Tibial artery (tissue), 4 donors: ENCODE results near the gene ARL15.

ENCODE experiments used
- DNase-seq, 2 donors: peaks; one replicate each; pipeline ENCODE4 v3.0.0-alpha.2; 2019
- H3K27ac ChIP-seq, 2 donors: fragments of 200-600 bp; sonication (generic) in 1 of 2; 1 replicate in 1 of 2; 2 replicates in 1 of 2; pipeline ENCODE4 v1.5.1; 2018 to 2019; ENCODE audit warnings: mild to moderate bottlenecking in 1 of 2
- H3K27me3 ChIP-seq, 2 donors: fragments of 200-600 bp; sonication (generic) in 1 of 2; one replicate each; pipeline versions ENCODE4 v1.5.1 to v1.6.0; 2016 to 2019
- H3K36me3 ChIP-seq, 3 donors: fragments of 200-600 bp; sonication (generic) in 2 of 3; one replicate each; pipeline ENCODE4 v1.5.1; 2016 to 2019; ENCODE audit warnings: mild to moderate bottlenecking in 2 of 3
- H3K4me1 ChIP-seq, 4 donors: fragments of 200-600 bp; sonication (generic) in 2 of 4; 1 replicate in 3 of 4; 2 replicates in 1 of 4; pipeline ENCODE4 v1.5.1; 2016 to 2019
- H3K4me3 ChIP-seq, 2 donors: fragments of 200-600 bp; sonication (generic) in 1 of 2; 1 replicate in 1 of 2; 2 replicates in 1 of 2; pipeline ENCODE4 v1.5.1; 2018 to 2019; ENCODE audit warnings: mild to moderate bottlenecking in 2 of 2
- H3K9me3 ChIP-seq, 3 donors: fragments of 200-600 bp; sonication (generic) in 1 of 3; one replicate each; pipeline ENCODE4 v1.5.1; 2016 to 2019
- intact Hi-C: fragments of 100-400 bp; cut with DNase I; formaldehyde crosslinking; loops from one replicate; pipeline ENCODE4 v1.15.0; 2023; ENCODE audit warnings: low total_unique reads
- TF ChIP-seq, protein P1 (sequence below), 2 experiments: fragments of 200-600 bp in 1 of 2; fragments of 450-650 bp in 1 of 2; IDR thresholded peaks; one replicate each; pipeline ENCODE4 v1.5.1; 2017 to 2019; ENCODE audit warnings: antibody characterized with exemption in 2 of 2, mild to moderate bottlenecking in 1 of 2, moderate library complexity in 1 of 2

The ARL15 gene

DNA sequence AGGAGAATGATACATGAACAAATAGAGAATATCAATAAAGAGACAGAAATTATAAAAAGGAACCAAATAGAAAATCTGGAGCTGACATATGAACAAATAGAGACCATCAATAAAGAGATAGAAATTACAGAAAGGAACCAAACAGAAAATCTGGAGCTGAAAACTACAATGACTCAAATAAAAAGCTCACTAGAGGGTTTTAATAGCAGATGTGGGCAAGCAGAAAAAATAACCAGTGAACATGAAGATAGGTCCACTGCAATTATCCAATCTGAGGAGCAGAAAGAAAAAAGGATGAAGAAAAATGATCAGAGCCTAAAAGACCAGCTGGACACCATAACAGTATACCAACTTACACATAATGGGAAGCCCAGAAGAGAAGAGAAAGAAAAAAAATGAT is 353.7 kb downstream of the ARL15 start:
- Histone ChIP-seq H3K27me3 (no peaks in the 10 kb centered on the region), H3K27ac (no peak overlapping the region), H3K4me3 (no peak overlapping the region), H3K9me3 (peaks cover 0 to 25% (median 6%) of the 10 kb centered on the region in 3 donors), H3K36me3 (peaks cover 0 to 6% (median 0%) of the 10 kb centered on the region in 3 donors), H3K4me1 (no peaks in the 10 kb centered on the region)
- DNase-seq = no peak
- TF ChIP-seq, protein P1, sequence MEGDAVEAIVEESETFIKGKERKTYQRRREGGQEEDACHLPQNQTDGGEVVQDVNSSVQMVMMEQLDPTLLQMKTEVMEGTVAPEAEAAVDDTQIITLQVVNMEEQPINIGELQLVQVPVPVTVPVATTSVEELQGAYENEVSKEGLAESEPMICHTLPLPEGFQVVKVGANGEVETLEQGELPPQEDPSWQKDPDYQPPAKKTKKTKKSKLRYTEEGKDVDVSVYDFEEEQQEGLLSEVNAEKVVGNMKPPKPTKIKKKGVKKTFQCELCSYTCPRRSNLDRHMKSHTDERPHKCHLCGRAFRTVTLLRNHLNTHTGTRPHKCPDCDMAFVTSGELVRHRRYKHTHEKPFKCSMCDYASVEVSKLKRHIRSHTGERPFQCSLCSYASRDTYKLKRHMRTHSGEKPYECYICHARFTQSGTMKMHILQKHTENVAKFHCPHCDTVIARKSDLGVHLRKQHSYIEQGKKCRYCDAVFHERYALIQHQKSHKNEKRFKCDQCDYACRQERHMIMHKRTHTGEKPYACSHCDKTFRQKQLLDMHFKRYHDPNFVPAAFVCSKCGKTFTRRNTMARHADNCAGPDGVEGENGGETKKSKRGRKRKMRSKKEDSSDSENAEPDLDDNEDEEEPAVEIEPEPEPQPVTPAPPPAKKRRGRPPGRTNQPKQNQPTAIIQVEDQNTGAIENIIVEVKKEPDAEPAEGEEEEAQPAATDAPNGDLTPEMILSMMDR (IDR thresholded peaks at IDR 0.05) = no peak
- intact Hi-C loops = no loop called here

DNA sequence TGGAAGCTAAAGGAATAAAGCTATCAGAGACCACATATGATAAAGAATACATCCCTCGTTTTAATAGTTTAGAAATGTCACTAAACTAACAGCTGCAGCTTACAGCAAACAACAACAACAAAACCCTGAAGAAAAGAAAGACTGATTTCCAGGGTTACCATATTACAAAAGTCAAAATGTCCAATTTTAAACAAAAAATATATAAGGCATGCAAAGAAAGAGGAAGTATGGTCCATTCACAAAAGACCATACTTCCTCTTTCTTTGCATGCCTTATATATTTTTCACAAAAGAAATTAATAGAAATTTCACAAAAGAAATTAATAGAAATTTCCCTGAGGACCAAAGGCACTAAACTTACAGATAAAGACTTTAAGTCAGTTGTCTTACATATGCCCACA is 354.2 kb downstream of the ARL15 start:
- no peak for DNase-seq
- H3K27me3 ChIP-seq = no peaks in the 10 kb centered on the region
- TF ChIP-seq, protein P1 (IDR thresholded peaks at IDR 0.05) = no peak
- peaks cover 0 to 6% (median 0%) of the 10 kb centered on the region in 3 donors for H3K36me3 ChIP-seq
- intact Hi-C loops = no loop called here
- H3K27ac ChIP-seq = no peak overlapping the region
- H3K4me3 ChIP-seq = no peak overlapping the region
- no peaks in the 10 kb centered on the region for H3K4me1 ChIP-seq
- peaks cover 0 to 25% (median 6%) of the 10 kb centered on the region in 3 donors for H3K9me3 ChIP-seq

GRCh38 chr5:53950621-53951020 is 359.8 kb downstream of the ARL15 start:
- H3K27ac ChIP-seq = no peak overlapping the region

GRCh38 chr5:53948598-53948997 is 361.8 kb downstream of the ARL15 start:
- DNase-seq = no peak
- H3K27ac ChIP-seq = no peak overlapping the region
- H3K36me3 ChIP-seq = no peaks in the 10 kb centered on the region
- H3K27me3 ChIP-seq = no peaks in the 10 kb centered on the region
- no peak overlapping the region for H3K4me3 ChIP-seq
- no peaks in the 10 kb centered on the region for H3K9me3 ChIP-seq
- TF ChIP-seq, protein P1 (IDR thresholded peaks at IDR 0.05) = no peak
- H3K4me1 ChIP-seq = no peaks in the 10 kb centered on the region
- intact Hi-C loops = no loop called here

More at GRCh38 chr5:53950621-53951020, 359.8 kb downstream of the ARL15 start:
- H3K9me3 ChIP-seq = peaks cover 0 to 2% (median 0%) of the 10 kb centered on the region in 3 donors
- H3K36me3 ChIP-seq = no peaks in the 10 kb centered on the region
- intact Hi-C loops = no loop called here
- TF ChIP-seq, protein P1 (IDR thresholded peaks at IDR 0.05) = no peak
- no peaks in the 10 kb centered on the region for H3K4me1 ChIP-seq
- no peak overlapping the region for H3K4me3 ChIP-seq
- no peak for DNase-seq
- no peaks in the 10 kb centered on the region for H3K27me3 ChIP-seq

DNA sequence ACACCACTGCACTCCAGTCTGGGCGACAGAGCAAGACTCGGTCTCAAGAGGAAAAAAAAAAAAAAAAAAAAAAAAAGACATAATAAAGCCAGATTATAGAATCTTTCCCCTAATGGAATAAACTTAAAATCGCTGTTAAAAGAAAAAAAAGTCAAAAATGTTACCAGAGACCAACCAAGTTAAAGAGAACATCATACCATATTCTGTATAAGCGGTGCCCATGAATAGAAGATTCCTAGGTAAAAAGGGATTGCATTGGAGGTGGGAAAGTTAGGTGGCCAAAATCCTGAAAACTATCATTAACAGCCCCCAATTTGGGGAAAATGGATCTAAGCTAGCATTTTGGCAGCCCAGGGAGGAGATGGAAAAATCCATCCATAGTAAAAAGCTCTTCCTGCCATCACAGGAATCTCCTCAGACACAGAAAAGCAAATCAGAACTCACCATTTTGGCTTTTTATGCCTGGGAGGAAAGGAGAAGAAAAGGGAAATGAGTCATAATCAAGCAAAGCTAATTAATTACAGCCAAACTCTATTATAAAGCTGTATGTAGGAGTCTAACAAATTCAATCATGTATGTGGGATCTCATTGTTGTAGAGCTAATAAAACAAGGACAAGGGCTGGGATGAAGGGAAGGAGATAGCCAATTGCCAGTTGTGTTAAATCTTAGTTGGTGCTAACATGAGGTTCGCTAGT is 363.8 kb downstream of the ARL15 start:
- no peaks in the 10 kb centered on the region for H3K27me3 ChIP-seq
- no peak overlapping the region for H3K4me3 ChIP-seq
- H3K27ac ChIP-seq = no peak overlapping the region
- no peak for DNase-seq
- H3K4me1 ChIP-seq = peaks cover 0 to 3% (median 0%) of the 10 kb centered on the region in 4 donors
- TF ChIP-seq, protein P1 (IDR thresholded peaks at IDR 0.05) = no peak
- no peaks in the 10 kb centered on the region for H3K36me3 ChIP-seq
- no peaks in the 10 kb centered on the region for H3K9me3 ChIP-seq
- intact Hi-C loops = no loop called here
